GM10248 (cell line): ENCODE data around the gene DPY19L2.
"Not testable (repeated sequence)": the region's sequence is repeated elsewhere in the genome, so short reads cannot be mapped to it uniquely, and the experiment has no call there.

Experiments
- CTCF ChIA-PET: fragments of 300-600 bp; sonication (Branson Sonifier 250); formaldehyde crosslinking; extraction: SDS; loops from one replicate; lab custom pipeline; 2021; ENCODE audit warnings: antibody characterized with exemption; lab: Yijun Ruan, JAX
- POLR2A ChIA-PET: fragments of 350-650 bp; sonication (Branson Sonifier 250); formaldehyde crosslinking; extraction: SDS; loops from one replicate; lab custom pipeline; 2020; ENCODE audit warnings: antibody characterized with exemption; lab: Yijun Ruan, JAX
- DNase-seq: peaks from one replicate; pipeline ENCODE4 v3.0.0; 2012; ENCODE audit errors: extremely low spot score

The DPY19L2 gene

GRCh38 chr12:63682617-63683016, 14.3 kb upstream of the DPY19L2 start:
- DNase-seq, CTCF ChIA-PET, POLR2A ChIA-PET: not testable (repeated sequence)

- CTCF ChIA-PET, POLR2A ChIA-PET, DNase-seq: not testable (repeated sequence)
These were observed 12.5 kb upstream of the DPY19L2 start for GRCh38 chr12:63680758-63681157.

DNA sequence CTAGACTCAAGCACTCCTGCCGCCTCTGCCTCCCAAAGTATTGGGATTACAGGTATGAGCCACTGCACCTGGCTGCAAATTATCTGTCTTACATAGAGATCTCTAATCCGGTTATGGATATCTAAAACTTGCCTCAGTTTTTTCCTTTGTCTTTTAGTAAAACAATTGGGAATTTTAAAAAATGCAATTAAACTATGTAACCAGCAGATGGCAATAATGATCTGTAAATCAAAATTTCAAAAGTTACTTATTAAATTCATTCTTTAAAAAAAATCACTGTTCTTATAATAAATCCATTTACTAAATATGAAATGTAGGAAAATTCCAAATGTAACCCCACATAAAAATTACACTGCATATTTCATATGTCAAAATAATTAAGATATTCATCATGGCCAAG, 4.3 kb upstream of the DPY19L2 start:
- POLR2A ChIA-PET, DNase-seq: not testable (repeated sequence)
- CTCF ChIA-PET = interaction anchor here (1.2 kb wide), 1 partner anchor 94 kb away, joined by 3 read pairs; no protein-coding TSS in a partner anchor

DNA sequence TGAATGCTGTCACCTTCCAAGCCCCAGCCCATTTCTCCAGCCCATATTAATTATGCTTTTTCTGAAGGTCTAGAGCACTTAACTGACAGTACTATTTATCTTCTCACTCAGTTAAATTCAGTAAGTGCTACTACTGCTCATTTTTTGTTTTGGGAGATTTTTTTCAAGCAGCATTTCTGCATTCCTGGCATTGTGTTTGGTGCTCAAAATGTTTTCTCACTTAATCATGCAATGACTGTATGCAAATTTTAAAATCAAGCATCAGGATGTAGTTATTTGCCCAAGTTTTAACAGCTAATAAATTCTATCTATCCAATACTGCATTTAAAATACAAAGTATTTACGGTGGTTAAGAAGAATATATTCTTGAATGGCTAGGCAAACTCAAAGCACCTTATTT, 1.6 kb upstream of the DPY19L2 start:
- POLR2A ChIA-PET, CTCF ChIA-PET, DNase-seq: not testable (repeated sequence)

DNA sequence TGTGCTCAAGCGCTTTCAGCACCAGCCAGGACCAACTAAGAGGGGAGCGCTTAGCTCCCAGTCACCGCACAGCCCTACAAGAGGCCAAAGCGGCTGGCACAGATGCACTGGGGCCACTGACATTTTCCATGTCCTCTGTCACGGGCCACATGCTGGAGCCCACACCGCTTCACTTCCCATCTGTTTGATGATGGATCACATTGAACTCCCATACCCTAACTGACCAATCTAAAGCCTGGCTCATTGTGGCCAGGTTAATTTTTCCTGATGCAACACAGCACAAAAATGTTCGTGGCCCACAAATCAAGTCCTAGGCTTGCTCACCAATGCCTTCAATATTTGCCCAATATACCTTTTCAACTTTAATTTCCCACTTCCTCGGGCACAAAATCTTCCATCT, 1.1 kb upstream of the DPY19L2 start:
- DNase-seq, POLR2A ChIA-PET: not testable (repeated sequence)
- CTCF ChIA-PET = interaction anchor here (1.2 kb wide), 1 partner anchor 587 kb away, joined by 3 read pairs; no protein-coding TSS in a partner anchor

- peak; percentile 7 for DNase-seq
- CTCF ChIA-PET = interaction anchor here (1.2 kb wide), 1 partner anchor 588 kb away, joined by 3 read pairs; no protein-coding TSS in a partner anchor
- POLR2A ChIA-PET = not testable (repeated sequence)
These were observed 590 bp upstream of the DPY19L2 start for GRCh38 chr12:63668800-63669365.

DNA sequence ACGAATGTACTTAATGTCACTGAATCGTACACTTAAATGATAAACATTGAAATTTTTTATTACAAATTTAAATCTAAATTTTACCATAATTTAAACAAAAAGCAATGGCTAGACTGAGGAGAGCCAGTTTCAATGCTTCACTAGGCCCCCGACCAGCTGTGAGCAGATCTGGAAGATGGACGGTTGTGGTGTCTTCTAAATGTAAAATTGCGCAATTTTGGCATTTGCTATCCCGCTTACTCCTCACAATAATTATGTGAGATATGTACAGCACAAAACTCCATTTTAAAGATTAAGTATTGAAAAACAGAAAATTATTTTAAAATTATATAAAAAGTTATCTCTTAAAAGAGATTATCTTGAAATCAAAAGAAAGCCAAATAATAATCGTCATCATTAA, 5.3 kb downstream of the DPY19L2 start:
- DNase-seq, CTCF ChIA-PET, POLR2A ChIA-PET: not testable (repeated sequence)

DNA sequence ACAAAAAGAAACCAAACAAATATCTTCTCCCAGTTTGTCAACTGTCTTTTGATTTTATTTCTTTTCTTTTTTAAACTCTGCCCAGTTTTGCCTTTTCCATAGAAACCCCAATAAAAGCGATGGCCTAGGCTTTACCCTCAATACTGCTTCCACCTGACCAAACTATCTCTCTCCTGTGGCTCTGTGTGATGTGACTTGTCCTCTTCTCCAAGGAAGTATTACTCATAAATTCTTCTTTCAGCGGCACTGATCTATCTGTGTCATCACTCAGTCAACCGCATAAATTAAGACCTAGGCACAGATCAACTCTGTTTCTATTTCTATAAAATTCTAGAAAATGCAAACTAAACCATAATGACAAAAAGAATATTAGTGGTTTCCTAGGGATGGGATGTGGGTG, 9.8 kb downstream of the DPY19L2 start:
- CTCF ChIA-PET, POLR2A ChIA-PET, DNase-seq: not testable (repeated sequence)

DNA sequence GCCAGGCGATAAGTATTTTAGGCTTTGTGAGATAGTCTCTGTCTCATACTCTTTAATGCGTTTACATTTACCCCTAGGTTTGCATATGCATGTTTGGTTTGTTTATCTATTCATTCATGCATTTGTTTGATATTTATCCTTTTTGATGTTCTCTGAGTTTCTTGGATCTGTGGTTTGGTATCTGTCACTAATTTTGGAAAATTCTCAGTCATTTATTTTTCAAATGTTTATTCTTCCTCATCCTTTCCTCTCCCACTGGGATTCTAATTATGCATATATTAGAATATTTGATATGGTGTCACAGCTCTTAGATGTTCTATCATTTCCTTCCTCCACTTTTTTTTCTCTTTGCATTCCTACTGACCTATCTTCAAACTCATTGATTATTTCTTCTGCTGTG, 11.9 kb downstream of the DPY19L2 start:
- DNase-seq, POLR2A ChIA-PET, CTCF ChIA-PET: not testable (repeated sequence)

DNA sequence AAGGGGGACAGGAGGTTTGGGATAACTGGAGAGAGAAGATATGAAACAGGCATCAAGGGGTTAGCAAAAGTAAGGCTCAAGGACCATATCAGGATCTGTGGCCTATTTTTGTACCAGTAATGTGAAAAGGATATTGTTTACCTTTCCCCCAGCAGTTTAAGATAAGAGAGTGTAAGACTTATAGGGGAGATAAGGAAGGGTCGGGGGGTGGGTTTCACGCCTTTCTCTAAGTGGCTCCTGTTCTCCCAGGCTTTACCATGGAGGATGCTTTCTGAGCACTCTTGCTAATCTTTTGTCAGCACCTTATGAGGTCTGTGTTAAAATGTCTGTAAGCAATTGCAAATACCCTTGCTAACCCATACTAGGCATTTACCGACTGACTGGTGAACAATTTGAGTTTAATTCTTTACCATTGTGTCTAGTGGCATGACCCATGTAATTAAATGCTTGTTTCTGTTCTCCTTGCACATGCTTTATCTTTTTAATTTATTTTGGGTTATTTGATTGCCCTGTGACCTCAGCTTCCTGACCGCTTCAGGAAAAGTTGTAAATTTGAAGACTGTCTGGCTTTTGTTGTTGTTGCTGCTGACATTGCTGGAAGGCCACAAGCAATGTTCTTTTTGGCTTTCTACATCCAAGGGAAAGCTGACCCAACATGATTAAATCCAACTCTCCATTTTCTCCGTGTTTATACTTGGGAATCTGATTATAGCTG, 12.6 kb downstream of the DPY19L2 start:
- DNase-seq, CTCF ChIA-PET, POLR2A ChIA-PET: not testable (repeated sequence)

- POLR2A ChIA-PET, CTCF ChIA-PET, DNase-seq: not testable (repeated sequence)
These were observed 13.8 kb downstream of the DPY19L2 start for GRCh38 chr12:63654481-63654880.

DNA sequence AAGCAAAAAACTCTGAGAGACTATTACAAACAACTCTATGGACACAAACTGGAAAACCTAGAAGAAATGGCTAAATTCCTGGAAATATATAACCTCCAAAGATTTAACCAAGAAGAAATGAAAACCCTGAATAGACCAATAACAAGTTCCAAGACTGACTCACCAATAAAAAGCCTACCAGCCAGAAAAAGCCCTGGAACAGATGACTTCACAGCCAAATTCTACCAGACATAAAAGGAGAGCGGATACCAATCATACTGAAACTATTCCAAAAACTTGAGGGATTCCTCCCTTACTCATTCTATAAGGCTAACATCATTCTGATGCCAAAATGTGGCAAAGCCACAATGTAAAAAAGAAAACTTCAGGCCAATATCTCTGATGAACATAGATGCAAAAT, 18.8 kb downstream of the DPY19L2 start:
- POLR2A ChIA-PET, DNase-seq, CTCF ChIA-PET: not testable (repeated sequence)

- CTCF ChIA-PET, POLR2A ChIA-PET, DNase-seq: not testable (repeated sequence)
These were observed 24.7 kb downstream of the DPY19L2 start for GRCh38 chr12:63643381-63644140.

- POLR2A ChIA-PET, CTCF ChIA-PET, DNase-seq: not testable (repeated sequence)
These were observed 44.0 kb downstream of the DPY19L2 start for GRCh38 chr12:63624258-63624657.

DNA sequence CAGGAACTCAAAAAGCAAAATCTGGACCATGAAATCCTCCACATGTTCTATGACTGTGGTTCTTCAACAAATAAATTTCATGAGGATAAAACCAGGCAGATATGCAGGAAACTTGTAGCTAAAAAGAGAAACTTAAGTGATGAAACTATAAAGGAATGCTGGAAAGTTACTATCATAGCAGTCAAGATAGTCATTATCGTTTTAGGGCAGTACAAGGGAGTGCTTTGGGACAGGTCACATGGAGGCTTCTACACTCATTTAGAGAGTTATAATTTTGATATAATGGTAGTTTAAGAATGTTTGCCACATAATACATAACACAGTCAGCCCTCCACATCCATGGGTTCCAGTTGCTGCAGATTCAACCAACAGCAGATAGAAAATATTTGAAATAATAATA, 52.7 kb downstream of the DPY19L2 start:
- POLR2A ChIA-PET, DNase-seq, CTCF ChIA-PET: not testable (repeated sequence)

DNA sequence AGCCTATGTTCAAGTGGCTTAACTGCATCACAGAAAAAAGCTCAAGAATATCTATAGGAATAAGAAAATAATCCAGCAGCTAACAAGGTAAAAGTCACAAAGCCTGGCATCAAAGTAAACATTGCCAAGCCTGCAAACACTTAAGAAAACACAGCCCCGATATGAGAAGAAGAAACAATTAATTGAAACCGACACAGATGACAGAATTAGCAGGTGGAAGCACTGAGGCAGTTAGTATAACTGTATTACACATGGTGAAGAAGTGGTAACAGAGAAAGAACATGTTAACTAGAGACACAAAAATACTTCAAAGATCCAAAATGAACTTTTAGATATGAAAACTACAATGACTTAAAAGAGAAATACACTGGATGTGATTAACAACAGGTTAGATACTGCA, 57.0 kb downstream of the DPY19L2 start:
- POLR2A ChIA-PET, DNase-seq, CTCF ChIA-PET: not testable (repeated sequence)

DNA sequence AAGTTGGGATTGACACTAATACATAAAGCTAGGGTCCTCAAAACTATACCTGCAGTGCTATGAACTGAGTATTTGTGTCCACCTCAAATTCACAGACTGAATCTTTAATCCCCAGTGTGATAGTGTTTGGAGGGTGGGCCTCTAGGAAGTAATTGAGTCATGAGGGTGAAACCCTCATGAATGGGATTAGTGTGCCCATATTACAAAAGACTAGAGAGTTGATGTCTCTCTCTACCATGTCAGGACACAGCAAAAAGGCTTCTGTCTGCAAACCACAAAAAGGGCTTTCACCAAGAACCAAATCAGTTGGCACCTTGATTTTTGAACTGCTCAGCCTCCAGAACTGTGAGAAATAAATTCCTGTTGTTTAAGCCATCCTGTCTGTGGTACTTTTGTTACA, 59.0 kb downstream of the DPY19L2 start:
- DNase-seq, CTCF ChIA-PET, POLR2A ChIA-PET: not testable (repeated sequence)

- DNase-seq, CTCF ChIA-PET, POLR2A ChIA-PET: not testable (repeated sequence)
These were observed 63.3 kb downstream of the DPY19L2 start for GRCh38 chr12:63604985-63605384.
